Measurements from ENCODE around the gene CTSD. TPM values are rescaled to one million over a fixed set of nuclear protein-coding genes. Genes with fewer than 3 reads are reported as not detected.

CTSD gene
- total RNA-seq, 3 donors from 2014 or later (not counting 1 experiment from before 2014, with no cell fraction given): 388 to 446 (median 415) TPM

- no peaks in the 10 kb centered on the region for H3K36me3 Mint-ChIP-seq
- Histone ChIP-seq H3K27me3 (ENCODE audit: control insufficient read depth, insufficient read depth, low read length) (peaks cover 6% of the 10 kb centered on the region), H3K4me1 (ENCODE audit: control insufficient read depth, insufficient read depth, low read length) (peaks cover 37% of the 10 kb centered on the region), H3K27ac (ENCODE audit: low read length) (no peak overlapping the region), H3K9me3 (ENCODE audit: control insufficient read depth, insufficient read depth, low read length) (no peaks in the 10 kb centered on the region), H3K4me3 (ENCODE audit: low read length) (no peak overlapping the region), H3K36me3 (ENCODE audit: control insufficient read depth, insufficient read depth, low read length) (no peaks in the 10 kb centered on the region)
- no peaks in the 10 kb centered on the region for H3K9me3 Mint-ChIP-seq
- no peak overlapping the region for H3K4me3 Mint-ChIP-seq
- TF ChIP-seq CTCF (IDR thresholded peaks at IDR 0.05): no peak
- H3K27me3 Mint-ChIP-seq (ENCODE audit: low read depth in 2 of 2): peaks cover 0 to 8% of the 10 kb centered on the region in 2 donors
- DNase-seq: no peak
- no peak for ATAC-seq
- H3K4me1 Mint-ChIP-seq: peaks cover 7 to 32% of the 10 kb centered on the region in 2 donors
- intact Hi-C loops (cut with micrococcal nuclease): no loop called here
- H3K27ac Mint-ChIP-seq: no peak overlapping the region
- WGBS (ENCODE audit: insufficient coverage): 97% methylated on average over 18 of the region's 18 CpGs
Measured at GRCh38 chr11:1744891-1745700, 18.6 kb downstream of the CTSD start.

- no peaks in the 10 kb centered on the region for H3K36me3 ChIP-seq (ENCODE audit: control insufficient read depth, insufficient read depth, low read length)
- no peaks in the 10 kb centered on the region for H3K27me3 ChIP-seq (ENCODE audit: control insufficient read depth, insufficient read depth, low read length)
- H3K4me1 ChIP-seq (ENCODE audit: control insufficient read depth, insufficient read depth, low read length): peaks cover 29% of the 10 kb centered on the region
- Mint-ChIP-seq H3K4me1 (peaks cover 0 to 24% of the 10 kb centered on the region in 2 donors), H3K9me3 (no peaks in the 10 kb centered on the region), H3K4me3 (no peak overlapping the region), H3K36me3 (no peaks in the 10 kb centered on the region), H3K27me3 (ENCODE audit: low read depth in 2 of 2) (peaks cover 5 to 6% of the 10 kb centered on the region in 2 donors), H3K27ac (no peak overlapping the region)
- H3K27ac ChIP-seq (ENCODE audit: low read length): no peak overlapping the region
- H3K4me3 ChIP-seq (ENCODE audit: low read length): no peak overlapping the region
- intact Hi-C loops (cut with micrococcal nuclease): no loop called here
- H3K9me3 ChIP-seq (ENCODE audit: control insufficient read depth, insufficient read depth, low read length): no peaks in the 10 kb centered on the region
- DNase-seq (no peak), ATAC-seq (no peak)
- no peak for TF ChIP-seq CTCF (IDR thresholded peaks at IDR 0.05)
- 92% methylated on average over 23 of the region's 23 CpGs for WGBS (ENCODE audit: insufficient coverage)
Measured at GRCh38 chr11:1744137-1744886, 19.4 kb downstream of the CTSD start.

- ATAC-seq: no peak
- intact Hi-C loops (cut with micrococcal nuclease): no loop called here
Measured at GRCh38 chr11:1743585-1744136, 20.1 kb downstream of the CTSD start.

More at GRCh38 chr11:1743585-1744136, 20.1 kb downstream of the CTSD start:
- Histone ChIP-seq H3K36me3 (ENCODE audit: control insufficient read depth, insufficient read depth, low read length) (no peaks in the 10 kb centered on the region), H3K27me3 (ENCODE audit: control insufficient read depth, insufficient read depth, low read length) (no peaks in the 10 kb centered on the region), H3K9me3 (ENCODE audit: control insufficient read depth, insufficient read depth, low read length) (no peaks in the 10 kb centered on the region), H3K4me1 (ENCODE audit: control insufficient read depth, insufficient read depth, low read length) (peaks cover 25% of the 10 kb centered on the region), H3K27ac (ENCODE audit: low read length) (no peak overlapping the region), H3K4me3 (ENCODE audit: low read length) (no peak overlapping the region)
- Mint-ChIP-seq H3K27me3 (ENCODE audit: low read depth in 2 of 2) (peaks cover 8 to 9% of the 10 kb centered on the region in 2 donors), H3K27ac (no peak overlapping the region), H3K9me3 (no peaks in the 10 kb centered on the region), H3K4me1 (peaks cover 0 to 22% of the 10 kb centered on the region in 2 donors), H3K36me3 (no peaks in the 10 kb centered on the region), H3K4me3 (no peak overlapping the region)
- 92% methylated on average over 10 of the region's 10 CpGs for WGBS (ENCODE audit: insufficient coverage)
- TF ChIP-seq CTCF (IDR thresholded peaks at IDR 0.05): no peak
- DNase-seq: no peak

All from natural killer cell (primary cell).